Osteocyte (in vitro differentiated cells): ENCODE results near the gene STRA6. TPM values are rescaled to one million over a fixed set of nuclear protein-coding genes. Genes with fewer than 3 reads are reported as not detected.

Source experiments
- DNase-seq: peaks from one replicate; pipeline ENCODE4 v3.0.0; 2021; ENCODE audit warnings: mixed read lengths; ENCODE audit not compliant: unreplicated experiment; ENCODE audit errors: extremely low spot score
- H3K27ac Mint-ChIP-seq: one replicate; pipeline ENCODE4 v1.8.0; 2021; ENCODE audit warnings: mild to moderate bottlenecking, mixed read lengths; ENCODE audit not compliant: unreplicated experiment
- H3K27me3 Mint-ChIP-seq: one replicate; pipeline ENCODE4 v1.8.0; 2021; ENCODE audit warnings: mixed read lengths; ENCODE audit not compliant: unreplicated experiment
- H3K36me3 Mint-ChIP-seq: one replicate; pipeline ENCODE4 v1.8.0; 2021; ENCODE audit warnings: mixed read lengths; ENCODE audit not compliant: unreplicated experiment
- H3K4me1 Mint-ChIP-seq: one replicate; pipeline ENCODE4 v1.8.0; 2021; ENCODE audit warnings: mixed read lengths; ENCODE audit not compliant: unreplicated experiment
- H3K4me3 Mint-ChIP-seq: one replicate; pipeline ENCODE4 v1.8.0; 2021; ENCODE audit warnings: mild to moderate bottlenecking, moderate library complexity, mixed read lengths; ENCODE audit not compliant: unreplicated experiment
- H3K9me3 Mint-ChIP-seq: one replicate; pipeline ENCODE4 v1.8.0; 2021; ENCODE audit warnings: mixed read lengths; ENCODE audit not compliant: unreplicated experiment
- total RNA-seq: library from RNA; stranded (reverse); gene quantifications from 2 replicates; pipeline ENCODE4 v1.2.1, GENCODE V29; 2021
- TF ChIP-seq, protein P1 (sequence below): fragments of 200-600 bp; sonication (generic); IDR thresholded peaks from 2 replicates; pipeline ENCODE4 v1.5.0; 2021; ENCODE audit warnings: antibody characterized with exemption, mild to moderate bottlenecking, moderate library complexity

The STRA6 gene
- total RNA-seq, 1 donor from 2014 or later: 25.8 TPM

DNA sequence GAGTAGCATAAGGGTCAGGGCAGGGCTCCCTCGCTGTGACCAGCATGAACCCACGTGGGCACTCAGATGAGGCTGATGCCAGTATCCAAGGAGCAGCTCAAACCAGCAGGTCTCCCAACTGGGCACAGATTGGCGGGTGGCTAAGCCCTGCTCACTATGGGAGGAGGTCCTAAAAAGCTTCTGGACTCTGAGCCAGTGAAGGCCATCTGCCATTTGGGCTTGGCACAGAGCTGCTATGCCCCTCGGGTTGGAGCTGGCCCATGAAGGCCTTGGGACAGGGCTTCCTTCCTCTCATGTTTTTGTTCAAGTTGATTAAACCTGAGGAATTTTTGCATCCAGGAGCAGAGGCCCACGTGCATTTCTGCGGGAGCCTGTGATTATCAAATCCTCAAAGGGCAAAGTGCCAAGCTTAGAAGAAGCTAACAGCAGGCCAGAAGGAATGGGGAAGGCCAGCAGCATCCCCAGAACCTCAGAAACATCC lies 4.3 kb upstream of the STRA6 start:
- H3K36me3 Mint-ChIP-seq: no peaks in the 10 kb centered on the region
- H3K4me3 Mint-ChIP-seq: no peak overlapping the region
- H3K27ac Mint-ChIP-seq: no peak overlapping the region
- H3K9me3 Mint-ChIP-seq: no peaks in the 10 kb centered on the region
- DNase-seq: no peak
- H3K4me1 Mint-ChIP-seq: peaks cover 65% of the 10 kb centered on the region
- no peaks in the 10 kb centered on the region for H3K27me3 Mint-ChIP-seq
- TF ChIP-seq, protein P1, sequence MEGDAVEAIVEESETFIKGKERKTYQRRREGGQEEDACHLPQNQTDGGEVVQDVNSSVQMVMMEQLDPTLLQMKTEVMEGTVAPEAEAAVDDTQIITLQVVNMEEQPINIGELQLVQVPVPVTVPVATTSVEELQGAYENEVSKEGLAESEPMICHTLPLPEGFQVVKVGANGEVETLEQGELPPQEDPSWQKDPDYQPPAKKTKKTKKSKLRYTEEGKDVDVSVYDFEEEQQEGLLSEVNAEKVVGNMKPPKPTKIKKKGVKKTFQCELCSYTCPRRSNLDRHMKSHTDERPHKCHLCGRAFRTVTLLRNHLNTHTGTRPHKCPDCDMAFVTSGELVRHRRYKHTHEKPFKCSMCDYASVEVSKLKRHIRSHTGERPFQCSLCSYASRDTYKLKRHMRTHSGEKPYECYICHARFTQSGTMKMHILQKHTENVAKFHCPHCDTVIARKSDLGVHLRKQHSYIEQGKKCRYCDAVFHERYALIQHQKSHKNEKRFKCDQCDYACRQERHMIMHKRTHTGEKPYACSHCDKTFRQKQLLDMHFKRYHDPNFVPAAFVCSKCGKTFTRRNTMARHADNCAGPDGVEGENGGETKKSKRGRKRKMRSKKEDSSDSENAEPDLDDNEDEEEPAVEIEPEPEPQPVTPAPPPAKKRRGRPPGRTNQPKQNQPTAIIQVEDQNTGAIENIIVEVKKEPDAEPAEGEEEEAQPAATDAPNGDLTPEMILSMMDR: no peak

DNA sequence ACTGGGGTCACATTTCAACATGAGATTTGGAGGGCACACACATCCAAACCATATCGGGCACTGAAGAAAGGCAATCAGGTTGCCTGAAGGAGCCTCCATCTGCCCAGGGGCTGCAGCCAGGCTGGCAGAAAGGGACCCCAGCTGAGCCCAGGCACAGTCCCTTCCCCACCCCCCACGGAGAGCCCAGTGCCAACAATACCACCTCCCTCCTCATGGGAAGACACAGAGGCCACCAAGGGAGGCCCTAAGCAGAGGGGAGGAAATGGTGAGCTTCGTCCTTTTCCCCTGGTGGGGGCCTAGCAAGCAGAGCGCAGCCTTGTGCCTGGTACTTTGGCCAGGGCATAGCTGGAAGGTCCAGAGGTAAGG lies 3.0 kb upstream of the STRA6 start:
- no peak for DNase-seq
- TF ChIP-seq, protein P1: no peak
- no peaks in the 10 kb centered on the region for H3K27me3 Mint-ChIP-seq
- peaks cover 78% of the 10 kb centered on the region for H3K4me1 Mint-ChIP-seq
- H3K9me3 Mint-ChIP-seq: no peaks in the 10 kb centered on the region
- H3K27ac Mint-ChIP-seq: no peak overlapping the region
- no peak overlapping the region for H3K4me3 Mint-ChIP-seq
- no peaks in the 10 kb centered on the region for H3K36me3 Mint-ChIP-seq

DNA sequence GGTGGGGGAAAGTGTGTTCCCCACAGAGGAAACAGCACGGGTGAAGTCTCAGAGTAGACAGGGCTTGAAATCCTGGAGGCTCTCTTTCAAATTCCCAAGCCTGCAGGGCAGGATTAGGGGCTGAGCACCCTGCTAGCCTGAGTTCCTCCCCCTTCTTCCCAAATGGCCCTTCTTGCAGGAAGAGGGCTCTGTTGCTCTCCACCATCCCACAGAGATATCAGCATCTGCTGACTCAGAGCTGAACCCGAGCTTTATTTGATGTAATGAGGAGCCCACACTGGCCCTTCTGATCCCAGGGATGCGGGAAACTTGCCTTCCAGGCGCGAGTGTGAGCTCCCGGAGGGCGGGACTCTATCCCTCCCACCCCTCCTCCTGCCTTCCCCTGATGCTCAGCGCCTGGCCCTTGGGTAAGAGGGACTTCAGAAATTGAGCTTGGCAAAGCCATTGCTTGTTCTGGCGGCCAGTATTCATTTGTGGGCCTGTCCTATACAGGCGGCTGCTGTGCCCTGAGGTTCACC lies 1.4 kb upstream of the STRA6 start:
- TF ChIP-seq, protein P1: no peak
- no peaks in the 10 kb centered on the region for H3K9me3 Mint-ChIP-seq
- no peaks in the 10 kb centered on the region for H3K36me3 Mint-ChIP-seq
- no peak overlapping the region for H3K4me3 Mint-ChIP-seq
- H3K4me1 Mint-ChIP-seq: peaks cover 74% of the 10 kb centered on the region
- H3K27ac Mint-ChIP-seq: peak overlapping the region; percentile 59
- DNase-seq: no peak
- H3K27me3 Mint-ChIP-seq: no peaks in the 10 kb centered on the region

DNA sequence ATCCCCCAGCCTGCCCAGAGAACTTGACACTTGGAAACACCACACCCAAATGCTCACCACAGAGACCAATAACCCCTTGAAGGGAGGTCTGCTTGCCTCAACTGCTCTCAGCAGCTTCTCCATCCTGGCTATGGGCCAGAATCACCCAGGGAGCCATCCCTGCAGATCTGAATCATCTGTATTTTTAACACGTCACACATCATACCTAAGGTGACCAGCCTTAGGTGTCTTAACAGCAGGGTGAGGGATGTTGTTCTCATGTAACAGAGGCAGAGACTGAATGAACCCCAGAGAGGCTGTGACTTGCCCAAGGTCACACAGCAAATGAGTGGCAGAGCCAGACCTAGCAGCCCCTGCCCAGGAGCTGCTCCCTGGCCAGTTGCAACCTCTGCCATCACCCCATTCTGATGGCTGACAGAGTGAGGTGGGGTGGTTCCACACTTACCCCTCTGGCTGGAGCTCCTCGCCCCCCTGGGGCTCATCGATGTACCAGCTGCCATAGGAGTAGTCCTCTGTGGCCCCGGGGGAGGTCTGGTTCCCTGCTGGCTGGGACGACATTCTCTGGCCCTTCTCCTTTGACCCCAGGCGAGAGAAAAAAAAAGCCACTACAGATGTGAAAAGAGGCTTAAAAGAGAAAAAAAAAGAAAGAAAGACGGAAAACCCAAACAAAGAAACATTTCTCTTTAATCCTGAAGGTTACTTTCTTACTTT lies 722 bp downstream of the STRA6 start:
- TF ChIP-seq, protein P1: no peak
- Mint-ChIP-seq H3K27me3 (no peaks in the 10 kb centered on the region), H3K4me3 (peak overlapping the region; percentile 66), H3K36me3 (no peaks in the 10 kb centered on the region), H3K9me3 (no peaks in the 10 kb centered on the region), H3K4me1 (peaks cover 65% of the 10 kb centered on the region), H3K27ac (peak overlapping the region; percentile 92)
- DNase-seq: no peak

DNA sequence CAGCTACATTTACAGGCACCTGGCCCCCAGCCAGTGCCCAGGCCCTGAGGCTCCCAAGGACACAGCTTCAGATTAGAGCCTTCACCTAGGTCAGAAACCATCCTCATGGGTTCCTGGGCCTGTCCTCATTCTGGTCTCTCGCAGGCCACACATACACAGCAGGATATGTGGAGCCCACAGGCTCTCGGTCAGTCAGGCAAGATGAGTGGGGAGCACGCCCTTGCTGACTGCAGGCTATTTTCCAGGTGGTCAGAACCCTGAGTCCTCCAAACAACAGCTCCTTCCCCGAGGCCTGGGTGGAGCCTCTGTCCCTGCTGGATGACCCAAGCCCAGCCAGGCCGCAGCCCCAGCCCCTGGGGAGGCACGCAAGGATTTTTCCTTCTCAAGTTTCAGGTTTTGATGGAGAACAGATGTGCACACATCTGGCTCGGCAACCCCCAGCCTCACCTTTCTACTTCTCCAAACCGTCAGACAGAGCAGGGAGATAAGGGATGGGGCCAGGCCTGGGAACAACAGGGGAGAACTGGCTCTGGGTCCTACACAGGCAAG lies 1.6 kb downstream of the STRA6 start:
- peaks cover 72% of the 10 kb centered on the region for H3K4me1 Mint-ChIP-seq
- no peaks in the 10 kb centered on the region for H3K36me3 Mint-ChIP-seq
- TF ChIP-seq, protein P1: no peak
- peak overlapping the region; percentile 92 for H3K27ac Mint-ChIP-seq
- H3K9me3 Mint-ChIP-seq: no peaks in the 10 kb centered on the region
- no peaks in the 10 kb centered on the region for H3K27me3 Mint-ChIP-seq
- peak overlapping the region; percentile 66 for H3K4me3 Mint-ChIP-seq
- peak; percentile 88 for DNase-seq
